NB4 (cell line): ENCODE measurements around the gene TRIP13.

Source experiments
- DNase-seq: peaks from one replicate; pipeline ENCODE4 v3.0.0; 2010; ENCODE audit warnings: low read depth
- H3K4me3 ChIP-seq: one replicate; pipeline ENCODE4 v1.5.1; 2011; ENCODE audit warnings: mild to moderate bottlenecking, low read depth, low read length, moderate library complexity
- MYC ChIP-seq: IDR thresholded peaks from 2 replicates; pipeline ENCODE4 v1.6.1; 2011; ENCODE audit warnings: low read depth, low read length
- POLR2A ChIP-seq: IDR thresholded peaks from 2 replicates; pipeline ENCODE4 v1.6.1; 2011; ENCODE audit warnings: mild to moderate bottlenecking; ENCODE audit not compliant: insufficient read length; ENCODE audit errors: extremely low read depth
- TF ChIP-seq, protein P1 (sequence below): IDR thresholded peaks from 2 replicates; pipeline ENCODE4 v1.6.1; 2011; ENCODE audit warnings: low read depth, low read length
- TF ChIP-seq, protein P2 (sequence below): IDR thresholded peaks from one replicate; pipeline ENCODE4 v1.5.1; 2012; ENCODE audit warnings: low read depth, low read length

TRIP13 gene

DNA sequence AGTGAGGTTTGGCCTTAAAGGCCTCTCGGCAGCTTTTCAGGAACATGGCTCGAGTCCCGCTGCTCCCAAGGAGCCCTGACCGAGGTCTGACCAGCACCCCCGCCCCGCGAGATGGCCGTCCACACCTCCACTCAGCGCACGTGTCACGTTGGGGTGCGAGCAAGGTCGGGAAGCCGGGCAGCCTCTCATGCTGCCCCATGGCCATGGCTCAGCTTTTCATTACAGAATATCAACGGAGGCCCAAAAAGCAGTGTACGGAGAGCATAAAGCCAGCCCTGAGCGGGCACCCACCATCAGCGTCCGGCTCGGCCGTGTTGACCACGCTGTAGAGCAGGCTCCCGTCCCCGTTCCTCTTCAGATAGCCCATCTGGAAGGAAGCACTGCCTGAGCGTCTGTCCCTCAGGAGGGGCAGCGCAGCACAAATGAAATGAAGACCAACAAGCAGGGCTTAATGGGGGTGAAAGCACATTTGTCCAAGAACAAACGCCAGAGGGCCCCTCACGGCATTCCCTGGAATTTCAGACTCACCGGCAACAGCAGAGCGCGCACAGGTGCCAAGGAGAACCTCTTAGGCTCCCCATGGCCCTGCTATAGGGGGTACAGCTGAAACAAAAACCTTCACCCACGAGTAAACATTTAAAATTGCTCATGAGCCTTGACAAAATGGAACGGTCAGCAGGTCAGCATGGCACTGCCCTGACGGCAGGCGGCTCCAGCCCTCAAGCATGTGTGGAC is 11.7 kb upstream of the TRIP13 start:
- TF ChIP-seq, protein P1, sequence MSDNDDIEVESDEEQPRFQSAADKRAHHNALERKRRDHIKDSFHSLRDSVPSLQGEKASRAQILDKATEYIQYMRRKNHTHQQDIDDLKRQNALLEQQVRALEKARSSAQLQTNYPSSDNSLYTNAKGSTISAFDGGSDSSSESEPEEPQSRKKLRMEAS = no peak
- no peak for TF ChIP-seq MYC
- no peak for TF ChIP-seq POLR2A
- TF ChIP-seq, protein P2, sequence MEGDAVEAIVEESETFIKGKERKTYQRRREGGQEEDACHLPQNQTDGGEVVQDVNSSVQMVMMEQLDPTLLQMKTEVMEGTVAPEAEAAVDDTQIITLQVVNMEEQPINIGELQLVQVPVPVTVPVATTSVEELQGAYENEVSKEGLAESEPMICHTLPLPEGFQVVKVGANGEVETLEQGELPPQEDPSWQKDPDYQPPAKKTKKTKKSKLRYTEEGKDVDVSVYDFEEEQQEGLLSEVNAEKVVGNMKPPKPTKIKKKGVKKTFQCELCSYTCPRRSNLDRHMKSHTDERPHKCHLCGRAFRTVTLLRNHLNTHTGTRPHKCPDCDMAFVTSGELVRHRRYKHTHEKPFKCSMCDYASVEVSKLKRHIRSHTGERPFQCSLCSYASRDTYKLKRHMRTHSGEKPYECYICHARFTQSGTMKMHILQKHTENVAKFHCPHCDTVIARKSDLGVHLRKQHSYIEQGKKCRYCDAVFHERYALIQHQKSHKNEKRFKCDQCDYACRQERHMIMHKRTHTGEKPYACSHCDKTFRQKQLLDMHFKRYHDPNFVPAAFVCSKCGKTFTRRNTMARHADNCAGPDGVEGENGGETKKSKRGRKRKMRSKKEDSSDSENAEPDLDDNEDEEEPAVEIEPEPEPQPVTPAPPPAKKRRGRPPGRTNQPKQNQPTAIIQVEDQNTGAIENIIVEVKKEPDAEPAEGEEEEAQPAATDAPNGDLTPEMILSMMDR = no peak
- H3K4me3 ChIP-seq = no peak overlapping the region
- no peak for DNase-seq

DNA sequence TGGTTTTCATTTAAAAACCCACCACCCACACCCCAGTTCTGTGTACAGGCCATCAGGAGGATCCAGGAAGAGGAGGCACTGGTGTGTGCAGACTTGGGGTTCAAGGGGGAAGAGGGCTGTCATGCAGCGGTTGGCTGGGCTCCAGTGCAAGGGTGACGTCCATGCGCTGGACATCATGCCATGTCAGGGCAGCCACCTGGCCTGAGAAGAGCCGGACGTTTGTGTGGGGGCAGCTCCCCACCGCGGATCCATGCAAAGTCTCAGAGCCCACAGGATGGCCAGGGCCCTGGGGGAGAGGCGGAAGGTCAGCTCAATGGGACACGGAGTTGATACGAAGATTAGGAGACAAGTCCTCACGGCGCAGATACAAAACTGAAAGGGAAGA is 11.1 kb upstream of the TRIP13 start:
- no peak for TF ChIP-seq MYC
- H3K4me3 ChIP-seq = no peak overlapping the region
- no peak for DNase-seq

DNA sequence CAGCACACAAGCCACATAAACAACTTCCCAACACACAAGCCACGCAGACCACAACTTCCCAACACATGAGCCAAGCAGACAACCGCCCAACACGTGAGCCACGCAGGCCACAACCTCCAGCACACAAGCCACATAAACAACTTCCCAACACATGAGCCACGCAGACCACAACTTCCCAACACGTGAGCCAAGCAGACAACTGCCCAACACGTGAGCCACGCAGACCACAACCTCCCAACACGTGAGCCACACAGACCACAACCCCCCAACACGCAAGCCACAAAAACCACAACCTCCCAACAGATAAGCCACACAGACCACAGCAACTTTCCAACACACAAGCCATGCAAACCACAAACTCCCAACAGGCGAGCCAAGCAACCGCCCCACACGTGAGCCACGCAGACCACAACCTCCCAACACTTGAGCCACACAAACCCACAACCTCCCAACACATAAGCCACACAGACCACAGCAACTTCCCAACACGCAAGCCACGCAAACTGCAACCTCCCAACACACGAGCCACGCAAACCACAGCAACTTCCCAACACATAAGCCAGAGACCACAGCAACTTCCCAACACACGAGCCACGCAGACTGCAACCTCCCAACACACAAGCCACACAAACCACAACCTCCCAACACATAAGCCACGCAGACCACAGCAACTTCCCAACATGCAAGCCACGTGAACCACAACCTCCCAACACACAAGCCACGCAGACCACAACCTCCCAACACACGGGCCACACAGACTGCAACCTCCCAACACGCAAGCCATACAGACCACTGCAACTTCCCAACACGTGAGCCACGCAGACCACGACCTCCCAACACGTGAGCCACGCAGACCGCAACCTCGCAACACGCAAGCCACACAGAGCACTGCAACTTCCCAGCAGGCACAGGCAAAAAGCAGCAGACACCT is 10.2 kb upstream of the TRIP13 start:
- DNase-seq = peak; percentile 30
- TF ChIP-seq, protein P1 = no peak
- TF ChIP-seq, protein P2 = no peak
- no peak for TF ChIP-seq MYC
- no peak overlapping the region for H3K4me3 ChIP-seq

DNA sequence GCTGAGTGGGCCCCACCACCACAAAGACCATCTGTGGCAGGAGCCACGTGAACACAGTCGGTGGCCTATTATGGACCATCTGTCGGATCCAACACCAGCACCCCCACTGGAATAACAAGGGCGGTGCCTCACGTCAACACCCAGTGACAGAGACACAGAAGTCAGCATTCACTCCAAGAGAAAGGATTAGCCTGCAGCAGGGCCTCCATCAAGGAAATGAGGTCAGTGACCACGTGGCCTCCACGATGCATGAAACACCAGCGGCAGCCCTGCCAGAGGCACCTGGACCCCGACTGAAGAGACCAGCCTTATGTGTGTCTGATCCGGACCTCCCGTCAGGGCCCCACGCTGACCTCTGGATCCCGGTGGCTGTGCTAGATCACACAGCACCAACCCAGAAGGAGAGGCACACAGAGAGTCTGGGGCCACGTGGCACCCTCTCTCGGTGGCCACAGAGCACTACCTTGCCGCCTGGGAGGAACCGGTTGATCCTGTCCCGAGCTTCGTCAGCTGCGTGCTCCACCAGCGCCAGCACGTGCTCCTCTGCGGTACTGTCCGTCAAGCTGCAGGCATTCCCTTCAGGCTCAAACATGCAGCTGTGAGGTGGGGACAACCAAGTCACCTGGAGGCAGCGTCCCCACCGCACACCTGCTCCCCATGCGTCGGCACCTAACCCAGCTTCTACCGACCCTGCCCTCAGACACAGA is 9.1 kb upstream of the TRIP13 start:
- no peak for DNase-seq
- no peak overlapping the region for H3K4me3 ChIP-seq
- TF ChIP-seq, protein P2 = no peak
- TF ChIP-seq, protein P1 = no peak
- TF ChIP-seq POLR2A (no peak), MYC (no peak)

DNA sequence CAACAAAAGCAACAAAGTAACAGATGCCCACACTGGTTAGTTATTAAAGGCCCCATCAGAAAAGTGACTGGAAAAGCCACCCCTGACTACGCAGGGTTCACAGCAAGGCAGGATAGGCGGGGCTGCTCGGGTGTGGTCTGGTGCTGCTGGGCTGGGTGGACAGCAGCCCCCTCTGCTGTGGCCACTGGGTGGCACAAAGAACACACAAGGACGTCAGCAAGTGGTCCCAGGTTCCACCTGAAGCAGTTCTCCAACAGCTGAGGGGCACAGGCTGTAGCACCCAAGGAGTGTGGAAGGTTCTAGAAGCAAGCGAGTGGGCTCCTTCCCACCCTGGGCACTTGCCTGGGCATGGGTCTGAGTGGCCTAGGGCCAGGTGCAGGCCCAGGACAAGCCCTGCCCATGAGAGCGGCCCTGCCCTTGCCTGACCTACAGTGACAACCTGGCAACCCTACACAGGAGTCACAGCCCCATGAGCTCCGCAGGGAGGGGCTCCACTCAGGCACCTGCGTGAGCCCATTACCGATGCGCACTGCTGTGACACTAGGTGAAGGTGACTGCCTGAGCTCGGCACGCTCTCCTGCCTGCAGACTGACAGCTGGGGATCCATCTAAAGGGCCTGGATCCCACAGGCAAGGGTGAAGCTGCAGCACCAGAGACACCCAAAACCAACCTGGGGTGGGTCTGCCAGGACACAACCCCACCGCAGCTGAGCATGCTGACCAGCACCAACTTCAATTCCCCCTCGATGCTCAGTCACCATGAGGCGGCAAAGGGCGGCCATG is 8.1 kb upstream of the TRIP13 start:
- DNase-seq = no peak
- TF ChIP-seq POLR2A (no peak), MYC (no peak)
- TF ChIP-seq, protein P1 = no peak
- TF ChIP-seq, protein P2 = no peak
- H3K4me3 ChIP-seq = no peak overlapping the region
